ENCODE data around the gene VAMP1.
"Not testable (repeated sequence)": the region's sequence is repeated elsewhere in the genome, so short reads cannot be mapped to it uniquely, and the experiment has no call there.

Gene VAMP1

GRCh38 chr12:6451348-6452244 is 18.9 kb downstream of the VAMP1 start, which contains the start of gene TAPBPL:
TSS of gene TAPBPL (plus strand) at chr12:6452042. CDS start at chr12:6452249, 207 bp downstream.
- peak; percentile 71 for DNase-seq (ENCODE audit: low read depth)

GRCh38 chr12:6450869-6451347 is 19.6 kb downstream of the VAMP1 start:
- no peak for DNase-seq (ENCODE audit: low read depth)

- no peak for DNase-seq (ENCODE audit: low read depth)
These were observed 20.2 kb downstream of the VAMP1 start for GRCh38 chr12:6450091-6450868.

- DNase-seq (ENCODE audit: low read depth), result no peak
These were observed 25.5 kb downstream of the VAMP1 start, which contains the start of gene CD27 for GRCh38 chr12:6444704-6445688. TSS of gene CD27 (plus strand) at chr12:6444955. CDS start at chr12:6445096, 141 bp downstream.

- no peak for DNase-seq (ENCODE audit: low read depth)
These were observed 26.4 kb downstream of the VAMP1 start for GRCh38 chr12:6444031-6444430.

- DNase-seq (ENCODE audit: low read depth), result no peak
These were observed 27.0 kb downstream of the VAMP1 start for GRCh38 chr12:6443361-6443983.

- no peak for DNase-seq (ENCODE audit: low read depth)
These were observed 27.6 kb downstream of the VAMP1 start for GRCh38 chr12:6442836-6443235.

- DNase-seq (ENCODE audit: low read depth), result no peak
These were observed 30.1 kb downstream of the VAMP1 start for GRCh38 chr12:6440391-6440790.

GRCh38 chr12:6438345-6438744 is 32.1 kb downstream of the VAMP1 start:
- no peak for DNase-seq (ENCODE audit: low read depth)

- DNase-seq (ENCODE audit: low read depth), result no peak
These were observed 32.9 kb downstream of the VAMP1 start for GRCh38 chr12:6437586-6437985.

GRCh38 chr12:6435961-6436715 is 34.3 kb downstream of the VAMP1 start:
- no peak for DNase-seq (ENCODE audit: low read depth)

GRCh38 chr12:6434205-6435140 is 36.0 kb downstream of the VAMP1 start:
- no peak for DNase-seq (ENCODE audit: low read depth)

- DNase-seq (ENCODE audit: low read depth), result no peak
These were observed 37.5 kb downstream of the VAMP1 start for GRCh38 chr12:6432991-6433390.

GRCh38 chr12:6430124-6430989 is 40.1 kb downstream of the VAMP1 start:
- DNase-seq (ENCODE audit: low read depth), result no peak

GRCh38 chr12:6428326-6428725 is 42.2 kb downstream of the VAMP1 start:
- no peak for DNase-seq (ENCODE audit: low read depth)

GRCh38 chr12:6427796-6428195 is 42.7 kb downstream of the VAMP1 start:
- DNase-seq (ENCODE audit: low read depth), result not testable (repeated sequence)

GRCh38 chr12:6426882-6427671 is 43.4 kb downstream of the VAMP1 start:
- peak; percentile 84 for DNase-seq (ENCODE audit: low read depth)

All from activated T-helper 9 cell treated with anti-CD3 and anti-CD28 coated beads, Interleukin-2, amount 50 U/mL, for 16 hours (primary cell).